Stimulated activated naive CD4-positive, alpha-beta T cell treated with Interleukin-2 at 50 U/mL for 16 hours (primary cell): ENCODE results near the gene PHF21A.

ENCODE experiments used
- DNase-seq: peaks from one replicate; lab custom pipeline; 2025; lab: John Stamatoyannopoulos, UW

PHF21A gene

DNA sequence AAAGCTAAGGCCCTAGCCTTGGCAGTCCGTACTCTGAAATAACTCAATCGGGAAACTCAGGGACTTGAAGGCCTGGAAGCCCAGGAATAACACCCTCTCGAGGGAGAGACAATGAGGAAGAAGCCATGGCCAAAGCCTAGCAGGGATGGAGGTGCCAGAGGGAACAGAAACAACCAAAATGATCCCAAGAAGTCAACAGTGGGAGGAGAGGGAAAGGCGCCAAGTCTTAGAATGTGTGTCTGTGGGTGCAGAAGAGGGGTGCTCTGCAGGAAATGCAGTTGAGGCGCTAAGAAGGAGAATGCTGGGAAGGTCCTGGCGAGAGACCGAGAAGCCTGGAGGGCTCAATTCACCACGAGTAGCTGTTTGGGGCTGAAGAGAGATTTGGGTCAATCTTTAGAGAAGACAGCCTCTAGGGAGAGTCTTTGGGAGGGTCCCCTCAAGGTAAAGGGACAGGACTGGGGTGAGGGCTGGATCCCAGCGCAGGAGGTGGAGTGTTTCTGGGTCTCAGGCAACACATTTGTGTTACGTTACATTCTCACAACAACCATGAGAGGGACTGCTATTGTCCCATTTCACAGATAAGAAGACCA is 236.6 kb downstream of the PHF21A start:
- DNase-seq: no peak
